K562 (cell line): ENCODE results near the gene FARP2. TPM values are rescaled to one million over a fixed set of nuclear protein-coding genes. Genes with fewer than 3 reads are reported as not detected.

ENCODE experiments used
- ATAC-seq: fragments of 200-7000 bp; cut with Tn5 transposase; 3 replicates; pipeline ENCODE4 v1.9.1; 2020; ENCODE audit warnings: moderate library complexity
- BruUV-seq: library from RNA; stranded (reverse); fragments of 400-500 nt; replicated peaks from 2 replicates; lab custom pipeline; 2021; lab: Mats Ljungman, UMichigan
- CTCF ChIA-PET: fragments of 300-600 bp; formaldehyde crosslinking; extraction: SDS; loops from one replicate; lab custom pipeline; 2021; ENCODE audit warnings: low intra/inter-chr PET ratio; lab: Yijun Ruan, JAX
- POLR2A ChIA-PET: fragments of 300-600, 350-650 bp; sonication (Branson Sonifier 250); formaldehyde crosslinking; extraction: SDS; loops from one replicate; lab custom pipeline; 2021; ENCODE audit warnings: antibody characterized with exemption, inconsistent platforms; lab: Yijun Ruan, JAX
- DNase-seq, 4 experiments: peaks; one replicate each; pipeline versions ENCODE4 v3.0.0 to v3.0.0-alpha.2; 2011 to 2018; ENCODE audit warnings: low spot score in 3 of 4, mixed read lengths in 3 of 4; ENCODE audit errors: extremely low read depth in 1 of 4
- FAIRE-seq: peaks from 2 replicates; lab custom pipeline; 2011; peaks lifted over from hg19 to GRCh38; lab: Jason Lieb, UNC
- H2AFZ ChIP-seq: 2 replicates; pipeline ENCODE4 v1.6.0; 2011; ENCODE audit warnings: low read depth, low read length, control low read depth, inconsistent platforms
- H3K27ac ChIP-seq: fragments of 200-600 bp; 3 replicates; pipeline ENCODE4 v1.8.0; 2011; ENCODE audit warnings: low read depth, mild to moderate bottlenecking, control low read depth, inconsistent platforms, low read length, moderate library complexity, mixed read lengths; ENCODE audit errors: extremely low read depth
- H3K27me3 ChIP-seq, 2 experiments: fragments of 300-600 bp in 1 of 2; 2 replicates in 1 of 2; 3 replicates in 1 of 2; pipeline versions ENCODE4 v1.6.0 to v1.8.0; 2011; ENCODE audit warnings: inconsistent platforms in 2 of 2, low read length in 2 of 2, mild to moderate bottlenecking in 1 of 2, mixed read lengths in 1 of 2, moderate library complexity in 1 of 2; ENCODE audit not compliant: control insufficient read depth in 2 of 2, insufficient read depth in 2 of 2
- H3K36me3 ChIP-seq: fragments of 300-600 bp; 3 replicates; pipeline ENCODE4 v1.8.0; 2011; ENCODE audit warnings: mild to moderate bottlenecking, low read length, inconsistent platforms; ENCODE audit not compliant: control insufficient read depth, insufficient read depth
- H3K4me1 ChIP-seq, 2 experiments: fragments of 200-600 bp in 1 of 2; replicated peaks in 1 of 2; 2 replicates in 1 of 2; 3 replicates in 1 of 2; pipeline versions ENCODE4 v1.5.1 to v1.8.0; 2011; ENCODE audit warnings: inconsistent platforms in 2 of 2, low read length in 2 of 2, mild to moderate bottlenecking in 1 of 2, mixed read lengths in 1 of 2, moderate library complexity in 1 of 2; ENCODE audit not compliant: control insufficient read depth in 2 of 2, insufficient read depth in 2 of 2
- H3K4me2 ChIP-seq: 2 replicates; pipeline ENCODE4 v1.6.1; 2011; ENCODE audit warnings: low read length, control low read depth, inconsistent platforms, mixed read lengths; ENCODE audit not compliant: insufficient read depth
- H3K4me3 ChIP-seq: fragments of 200-600 bp; sonication (generic), shearing (Covaris generic); 2 replicates; pipeline ENCODE4 v1.5.1; 2016; ENCODE audit warnings: control low read depth, inconsistent platforms
- H3K79me2 ChIP-seq: fragments of 200-600 bp; 3 replicates; pipeline ENCODE4 v1.8.0; 2011; ENCODE audit warnings: low read length, inconsistent platforms; ENCODE audit not compliant: control insufficient read depth, insufficient read depth
- H3K9ac ChIP-seq, 2 experiments: 2 replicates each; pipeline versions ENCODE4 v1.6.0 to v1.6.1; 2011; ENCODE audit warnings: low read depth in 2 of 2, low read length in 2 of 2, control low read depth in 1 of 2, inconsistent platforms in 1 of 2, mild to moderate bottlenecking in 1 of 2, mixed read lengths in 1 of 2; ENCODE audit not compliant: insufficient read depth in 1 of 2
- H3K9me1 ChIP-seq: one replicate; pipeline ENCODE4 v1.6.0; 2011; ENCODE audit warnings: inconsistent platforms, mild to moderate bottlenecking, low read length, moderate library complexity; ENCODE audit not compliant: control insufficient read depth, insufficient read depth
- H3K9me3 ChIP-seq: replicated peaks from 2 replicates; pipeline ENCODE4 v1.5.1; 2011; ENCODE audit warnings: low read depth, low read length, inconsistent platforms; ENCODE audit not compliant: control insufficient read depth, insufficient read depth
- H4K20me1 ChIP-seq: replicated peaks from 2 replicates; pipeline ENCODE4 v1.6.1; 2011; ENCODE audit warnings: low read length, inconsistent platforms, mixed read lengths; ENCODE audit not compliant: control insufficient read depth, insufficient read depth
- CBX2 ChIP-seq: fragments of 200-600 bp; sonication (generic); IDR thresholded peaks from one replicate; pipeline ENCODE4 v1.6.1; 2012; ENCODE audit warnings: mild to moderate bottlenecking, low read length, inconsistent platforms; ENCODE audit not compliant: insufficient read depth, poor library complexity, severe bottlenecking
- HNRNPH1 ChIP-seq: fragments of 200-400 bp; formaldehyde crosslinking; optimal IDR thresholded peaks from 2 replicates; pipeline ENCODE3; 2017; ENCODE audit warnings: low read depth, mild to moderate bottlenecking, low read length, moderate library complexity
- MYNN ChIP-seq, 2 experiments: sonication (generic); formaldehyde crosslinking in 1 of 2; IDR thresholded peaks; 2 replicates each; pipeline versions ENCODE4 v1.5.0 to v1.6.1; 2016 to 2020; ENCODE audit warnings: antibody characterized with exemption in 1 of 2, missing genetic modification reagents in 1 of 2
- NR3C1 ChIP-seq: sonication (generic); formaldehyde crosslinking; IDR thresholded peaks from 2 replicates; pipeline ENCODE4 v1.8.1; 2022; ENCODE audit warnings: missing genetic modification reagents
- SMC3 ChIP-seq: conservative IDR thresholded peaks from 2 replicates; pipeline ENCODE4 v1.6.1; 2011; ENCODE audit warnings: low read depth, low read length, improper control_type of control experiment; ENCODE audit not compliant: insufficient read depth
- ZNF431 ChIP-seq: sonication (generic); formaldehyde crosslinking; IDR thresholded peaks from 2 replicates; pipeline ENCODE4 v1.8.0; 2022; ENCODE audit warnings: mild to moderate bottlenecking, missing genetic modification reagents
- WGBS: fragments of 100-300 bp; shearing (Covaris generic); methylation state at CpG from one replicate; pipeline ENCODE4 v1.1.6; 2016; ENCODE audit warnings: low coverage, mixed read lengths; ENCODE audit not compliant: insufficient coverage; ENCODE audit errors: missing lambda C conversion rate; 5-methylcytosine and 5-hydroxymethylcytosine counted together
- in situ Hi-C: fragments of 300-500 bp; cut with MboI; formaldehyde crosslinking; loops from 4 replicates; pipeline ENCODE4 v1.15.0; 2018; ENCODE audit warnings: inconsistent platforms, mixed read lengths
- intact Hi-C: fragments of 100-400 bp; cut with micrococcal nuclease; formaldehyde crosslinking; loops from 2 replicates; pipeline ENCODE4 v1.14.2; 2022
- polyA plus RNA-seq, 8 experiments: library from polyadenylated mRNA; depleted of rRNA in 4 of 8; stranded (reverse) in 5 of 8; unstranded in 3 of 8; fragments of >200 nt; fragmentation: Nextera tagmentation in 2 of 8; fragmentation: Illumina TruSeq in 1 of 8; extraction: Ambion mirVana in 2 of 8; extraction: Trizol in 1 of 8; gene quantifications; 2 replicates each; pipeline versions ENCODE4 v1.2.1 to v1.2.3, GENCODE V29; 2011 to 2014; ENCODE audit warnings: inconsistent platforms in 1 of 8, missing spikeins in 1 of 8
- total RNA-seq, 7 experiments: library from RNA; depleted of rRNA in 6 of 7; stranded (reverse); fragments of >200 nt in 6 of 7; fragmentation: Illumina TruSeq in 2 of 7; extraction: Trizol in 2 of 7; gene quantifications; 2 replicates each; pipeline versions ENCODE4 v1.2.1 to v1.2.3, GENCODE V29; 2011 to 2021; ENCODE audit warnings: low replicate concordance in 1 of 7

Gene FARP2
- total and polyA plus RNA-seq, 9 of the 15 experiments (the other 6 are each of a cell fraction or from before 2014, with no cell fraction given): 4.1 to 38.1 (median 21.1) TPM

DNA sequence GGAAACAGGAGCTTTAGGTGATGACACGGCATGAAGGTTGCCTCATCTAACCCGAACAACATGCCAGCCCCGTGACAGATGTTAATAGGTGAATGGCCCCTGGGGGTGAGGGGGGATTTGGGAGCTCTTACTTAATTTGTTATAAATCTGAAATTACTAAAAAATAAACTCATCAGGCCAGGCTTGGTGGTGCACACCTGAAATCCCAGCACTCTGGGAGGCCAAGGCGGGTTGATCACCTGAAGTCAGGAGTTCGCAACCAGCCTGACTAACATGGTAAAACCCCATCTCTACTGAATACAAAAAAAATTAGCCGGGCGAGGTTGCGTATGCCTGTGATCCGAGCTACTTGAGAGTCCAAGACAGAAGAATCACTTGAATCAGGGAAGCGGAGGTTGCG, 146.2 kb downstream of the FARP2 start:
- no peak overlapping the region for H3K4me3 ChIP-seq
- no peak overlapping the region for H3K4me2 ChIP-seq
- ATAC-seq: no peak
- DNase-seq: peak in 1 of 4 experiments; percentile 10
- H3K27ac ChIP-seq: no peak overlapping the region
- H3K9me3 ChIP-seq: no peaks in the 10 kb centered on the region
- H3K4me1 ChIP-seq: peaks cover 6 to 20% of the 10 kb centered on the region in 2 experiments; a peak in 4 of 5 replicates
- intact Hi-C loops (no loop called here), in situ Hi-C loops (no loop called here)
- H3K79me2 ChIP-seq: peaks cover 40% of the 10 kb centered on the region
- TF ChIP-seq SMC3 (no peak), ZNF431 (CRISPR knock-in tag) (no peak), HNRNPH1 (no peak), CBX2 (no peak), MYNN (IDR thresholded peaks at IDR 0.05) (no peak), MYNN (CRISPR knock-in tag; IDR thresholded peaks at IDR 0.05) (no peak), NR3C1 (CRISPR knock-in tag) (no peak)
- peaks cover 60% of the 10 kb centered on the region; the same call in 2 of the 3 replicates for H3K36me3 ChIP-seq
- H3K9me1 ChIP-seq: peaks cover 3% of the 10 kb centered on the region
- no peaks in the 10 kb centered on the region for H4K20me1 ChIP-seq
- no peak overlapping the region for H2AFZ ChIP-seq
- ChIA-PET CTCF (no interaction called here), POLR2A (no interaction called here)
- H3K9ac ChIP-seq: no peak overlapping the region
- no TSS peak for BruUV-seq
- no peak for FAIRE-seq
- WGBS: 98% methylated on average over 9 of the region's 11 CpGs
- H3K27me3 ChIP-seq: no peaks in the 10 kb centered on the region
